Measurements from ENCODE around the gene MEI4. TPM values are rescaled to one million over a fixed set of nuclear protein-coding genes. Genes with fewer than 3 reads are reported as not detected.

MEI4 gene
- total RNA-seq, 1 donor from 2014 or later, result 1.9 TPM

DNA sequence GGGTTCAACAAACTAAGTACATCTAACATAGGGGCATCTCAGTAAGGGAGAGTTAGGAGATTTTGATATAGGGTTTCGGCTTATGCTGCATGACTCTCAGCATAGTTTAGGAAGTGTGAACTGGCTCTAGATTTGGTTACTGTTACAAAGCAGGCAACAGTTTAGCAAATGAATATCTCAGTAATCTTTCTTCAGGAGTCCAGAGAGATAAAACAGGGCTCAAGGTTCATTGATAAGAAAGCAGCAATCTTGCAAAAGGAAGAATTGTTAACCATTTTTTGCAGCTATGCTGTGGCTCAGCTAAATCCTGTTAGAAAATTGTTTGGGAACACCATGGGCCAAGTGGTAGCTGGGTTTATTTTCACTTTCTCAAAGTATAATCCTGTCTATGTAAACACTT, 161.3 kb downstream of the MEI4 start:
- Mint-ChIP-seq H3K27ac (no peak overlapping the region), H3K27me3 (no peaks in the 10 kb centered on the region), H3K4me3 (ENCODE audit: low read depth) (no peak overlapping the region), H3K4me1 (ENCODE audit: low read depth) (peaks cover 42% of the 10 kb centered on the region), H3K9me3 (ENCODE audit: low read depth) (no peaks in the 10 kb centered on the region), H3K36me3 (ENCODE audit: insufficient read depth) (no peaks in the 10 kb centered on the region)
- TF ChIP-seq, protein P1, sequence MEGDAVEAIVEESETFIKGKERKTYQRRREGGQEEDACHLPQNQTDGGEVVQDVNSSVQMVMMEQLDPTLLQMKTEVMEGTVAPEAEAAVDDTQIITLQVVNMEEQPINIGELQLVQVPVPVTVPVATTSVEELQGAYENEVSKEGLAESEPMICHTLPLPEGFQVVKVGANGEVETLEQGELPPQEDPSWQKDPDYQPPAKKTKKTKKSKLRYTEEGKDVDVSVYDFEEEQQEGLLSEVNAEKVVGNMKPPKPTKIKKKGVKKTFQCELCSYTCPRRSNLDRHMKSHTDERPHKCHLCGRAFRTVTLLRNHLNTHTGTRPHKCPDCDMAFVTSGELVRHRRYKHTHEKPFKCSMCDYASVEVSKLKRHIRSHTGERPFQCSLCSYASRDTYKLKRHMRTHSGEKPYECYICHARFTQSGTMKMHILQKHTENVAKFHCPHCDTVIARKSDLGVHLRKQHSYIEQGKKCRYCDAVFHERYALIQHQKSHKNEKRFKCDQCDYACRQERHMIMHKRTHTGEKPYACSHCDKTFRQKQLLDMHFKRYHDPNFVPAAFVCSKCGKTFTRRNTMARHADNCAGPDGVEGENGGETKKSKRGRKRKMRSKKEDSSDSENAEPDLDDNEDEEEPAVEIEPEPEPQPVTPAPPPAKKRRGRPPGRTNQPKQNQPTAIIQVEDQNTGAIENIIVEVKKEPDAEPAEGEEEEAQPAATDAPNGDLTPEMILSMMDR (IDR thresholded peaks at IDR 0.05; ENCODE audit: unreplicated experiment), result no peak
- no peak for DNase-seq (ENCODE audit: low spot score, unreplicated experiment)

DNA sequence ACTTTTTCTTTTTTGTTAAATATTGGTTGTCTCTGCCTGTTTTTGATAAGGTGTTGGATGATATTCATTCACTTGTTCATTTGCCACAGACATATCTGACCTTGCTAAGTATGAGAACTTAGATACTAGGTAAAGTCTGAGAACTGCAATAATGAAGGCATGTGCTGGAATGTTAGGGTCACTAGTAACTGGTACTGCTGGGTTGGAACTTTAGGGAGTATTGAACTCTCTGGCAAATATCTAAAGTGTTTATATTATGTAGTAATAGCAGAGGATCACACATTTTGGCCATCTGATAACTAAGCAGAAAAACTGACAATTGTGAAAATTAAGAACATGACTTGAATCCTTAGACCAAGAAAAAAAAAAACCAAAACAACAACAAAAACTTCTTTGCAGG, 162.7 kb downstream of the MEI4 start:
- TF ChIP-seq, protein P1 (IDR thresholded peaks at IDR 0.05; ENCODE audit: unreplicated experiment), result no peak
- no peak overlapping the region for H3K4me3 Mint-ChIP-seq (ENCODE audit: low read depth)
- H3K36me3 Mint-ChIP-seq (ENCODE audit: insufficient read depth), result no peaks in the 10 kb centered on the region
- no peak for DNase-seq (ENCODE audit: low spot score, unreplicated experiment)
- peaks cover 34% of the 10 kb centered on the region for H3K4me1 Mint-ChIP-seq (ENCODE audit: low read depth)
- no peaks in the 10 kb centered on the region for H3K27me3 Mint-ChIP-seq
- H3K9me3 Mint-ChIP-seq (ENCODE audit: low read depth), result no peaks in the 10 kb centered on the region
- H3K27ac Mint-ChIP-seq, result no peak overlapping the region

DNA sequence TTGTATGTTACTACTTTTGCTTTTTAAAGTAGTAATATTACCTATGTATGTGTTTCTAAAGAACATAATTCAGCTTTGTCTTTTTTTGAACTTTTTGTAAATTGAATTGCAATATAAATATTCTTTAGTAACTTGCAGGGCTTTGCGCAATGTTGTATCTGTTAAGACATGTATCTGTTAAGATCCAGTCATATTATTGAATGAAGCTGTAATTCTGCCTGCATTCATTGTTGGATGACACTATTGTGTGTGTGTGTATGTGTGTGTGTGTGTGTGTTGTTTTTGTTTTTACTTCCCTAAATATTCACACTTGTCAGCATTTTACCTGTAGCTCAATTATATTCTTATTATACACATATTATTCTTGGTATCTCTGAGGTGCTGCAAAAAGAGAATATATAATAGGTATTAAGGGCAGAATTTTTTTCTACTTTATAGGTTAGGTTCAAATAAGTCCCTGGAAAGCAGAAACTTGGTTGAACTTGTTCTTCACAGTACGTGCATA, 164.0 kb downstream of the MEI4 start:
- Mint-ChIP-seq H3K4me3 (ENCODE audit: low read depth) (no peak overlapping the region), H3K4me1 (ENCODE audit: low read depth) (peaks cover 32% of the 10 kb centered on the region), H3K9me3 (ENCODE audit: low read depth) (no peaks in the 10 kb centered on the region), H3K27me3 (no peaks in the 10 kb centered on the region), H3K36me3 (ENCODE audit: insufficient read depth) (no peaks in the 10 kb centered on the region), H3K27ac (no peak overlapping the region)
- TF ChIP-seq, protein P1 (IDR thresholded peaks at IDR 0.05; ENCODE audit: unreplicated experiment), result no peak
- no peak for DNase-seq (ENCODE audit: low spot score, unreplicated experiment)

DNA sequence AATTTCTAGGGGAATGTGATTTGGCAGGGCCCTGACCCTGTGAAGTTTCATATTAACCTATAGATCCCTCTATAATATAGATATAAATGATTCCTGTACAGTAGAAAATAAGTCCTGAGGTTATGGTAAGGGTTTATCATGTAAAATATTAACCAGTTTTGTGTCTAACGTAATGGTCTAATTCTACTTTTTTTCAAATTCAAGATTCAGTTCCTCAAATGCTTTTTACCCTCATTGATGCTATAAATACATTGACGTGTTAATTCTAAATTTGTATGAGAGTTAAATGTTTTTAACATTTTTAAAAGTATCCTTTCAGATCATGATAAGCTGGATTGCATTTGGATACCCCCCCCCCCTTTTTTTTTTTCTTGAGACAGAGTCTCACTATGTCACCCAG, 169.4 kb downstream of the MEI4 start:
- Mint-ChIP-seq H3K4me1 (ENCODE audit: low read depth) (peaks cover 2% of the 10 kb centered on the region), H3K27me3 (no peaks in the 10 kb centered on the region), H3K27ac (no peak overlapping the region), H3K4me3 (ENCODE audit: low read depth) (no peak overlapping the region), H3K36me3 (ENCODE audit: insufficient read depth) (no peaks in the 10 kb centered on the region), H3K9me3 (ENCODE audit: low read depth) (no peaks in the 10 kb centered on the region)
- TF ChIP-seq, protein P1 (IDR thresholded peaks at IDR 0.05; ENCODE audit: unreplicated experiment), result no peak
- no peak for DNase-seq (ENCODE audit: low spot score, unreplicated experiment)

DNA sequence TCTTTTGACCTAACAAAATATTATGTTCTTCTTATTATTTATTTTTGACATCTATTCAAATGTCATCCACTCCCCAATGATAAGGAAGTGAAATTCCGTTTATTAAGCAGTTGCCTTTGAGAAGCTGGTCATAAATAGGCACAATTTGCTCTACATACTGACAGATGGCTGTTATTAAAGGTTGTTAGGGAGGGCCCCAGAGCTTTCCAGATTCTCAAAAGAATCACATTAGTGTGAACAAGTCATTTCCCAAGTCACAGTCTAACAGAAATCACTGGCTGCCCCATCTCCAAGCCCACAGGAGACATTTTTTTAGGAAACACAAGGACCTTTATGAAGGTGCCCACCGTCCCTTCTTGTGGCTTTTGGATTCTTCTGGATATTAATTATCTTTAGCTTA, 172.4 kb downstream of the MEI4 start:
- TF ChIP-seq, protein P1 (IDR thresholded peaks at IDR 0.05; ENCODE audit: unreplicated experiment), result no peak
- Mint-ChIP-seq H3K36me3 (ENCODE audit: insufficient read depth) (no peaks in the 10 kb centered on the region), H3K27me3 (no peaks in the 10 kb centered on the region), H3K4me3 (ENCODE audit: low read depth) (no peak overlapping the region), H3K4me1 (ENCODE audit: low read depth) (peaks cover 6% of the 10 kb centered on the region), H3K9me3 (ENCODE audit: low read depth) (no peaks in the 10 kb centered on the region), H3K27ac (no peak overlapping the region)
- no peak for DNase-seq (ENCODE audit: low spot score, unreplicated experiment)
